Left kidney (tissue), 2 donors: ENCODE results near the gene IFT27. TPM values are rescaled to one million over a fixed set of nuclear protein-coding genes. Genes with fewer than 3 reads are reported as not detected.
"Not testable (repeated sequence)": the region's sequence is repeated elsewhere in the genome, so short reads cannot be mapped to it uniquely, and the experiment has no call there.

Experiments
- DNase-seq: peaks from one replicate; pipeline ENCODE4 v3.0.0-alpha.2; 2013
- polyA plus RNA-seq: library from polyadenylated mRNA; unstranded; fragments of 120-200 nt; gene quantifications from one replicate; pipeline ENCODE4 v1.2.1, GENCODE V29; 2013; ENCODE audit not compliant: insufficient read length

IFT27 gene
- polyA plus RNA-seq, 1 donor = 61.7 TPM

GRCh38 chr22:36745301-36745995 is 30.5 kb downstream of the IFT27 start:
- no peak for DNase-seq

GRCh38 chr22:36744791-36745190 is 31.1 kb downstream of the IFT27 start:
- DNase-seq = no peak

- DNase-seq = no peak
These were observed 31.5 kb downstream of the IFT27 start for GRCh38 chr22:36744413-36744765.

DNA sequence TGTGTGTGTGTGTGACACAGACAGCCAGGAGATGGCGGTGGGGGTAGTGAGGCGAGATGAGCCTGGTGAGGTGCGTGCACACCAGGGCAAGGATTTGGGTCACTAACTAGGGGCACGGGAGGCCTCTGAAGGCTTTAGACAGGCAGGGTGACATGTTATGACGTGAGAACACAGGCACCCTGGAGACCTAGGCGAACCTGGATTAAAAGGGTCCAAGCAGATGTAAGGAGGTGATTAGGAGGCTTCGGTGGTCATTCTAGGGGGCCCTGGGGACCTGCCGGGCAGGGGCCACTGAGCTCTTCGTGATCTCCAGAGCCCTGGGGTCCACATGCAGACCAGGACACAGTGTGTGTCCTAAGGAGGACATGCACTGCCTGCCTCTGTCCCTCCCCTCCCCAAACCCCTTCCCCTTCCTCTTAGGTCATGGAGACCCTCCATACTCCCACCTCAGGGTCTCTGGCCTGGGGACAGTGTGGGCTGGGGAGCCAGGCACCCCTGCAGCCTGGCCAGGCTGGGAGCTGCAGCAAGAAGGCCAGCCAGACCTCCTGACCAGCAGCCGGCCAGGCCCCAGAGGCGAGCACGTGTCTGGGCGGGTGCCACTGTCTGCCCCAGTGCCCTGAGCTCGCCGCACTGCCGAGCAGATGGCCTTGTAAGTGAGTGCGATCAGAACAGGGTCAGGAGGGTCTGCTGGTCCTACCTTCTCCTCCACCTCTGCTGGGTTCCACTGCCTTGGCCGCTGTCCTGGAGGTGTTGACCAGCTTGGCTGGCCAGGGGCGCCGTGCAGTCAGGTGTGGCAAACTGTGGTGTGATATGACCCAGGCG is 32.1 kb downstream of the IFT27 start:
- DNase-seq = no peak

DNA sequence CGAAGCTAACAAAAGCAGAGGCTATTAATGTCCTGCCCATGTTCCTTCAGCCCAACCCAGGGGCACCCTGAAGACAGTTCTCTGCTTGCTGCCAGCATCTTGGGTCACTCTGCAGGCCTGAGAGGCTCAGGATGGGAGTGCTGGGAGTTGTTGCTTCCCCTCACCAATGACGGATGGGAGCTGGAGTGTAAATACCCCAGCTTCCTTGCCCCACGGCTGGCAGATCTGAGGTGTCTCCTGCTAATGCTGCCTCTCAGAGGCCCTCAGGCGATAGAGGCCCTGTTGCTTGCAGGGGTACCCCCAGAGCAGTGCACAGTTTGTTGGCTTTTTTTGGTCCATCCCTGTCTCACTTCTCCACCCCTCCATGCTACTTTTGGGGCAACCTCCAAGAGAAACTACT is 32.9 kb downstream of the IFT27 start:
- DNase-seq = no peak

DNA sequence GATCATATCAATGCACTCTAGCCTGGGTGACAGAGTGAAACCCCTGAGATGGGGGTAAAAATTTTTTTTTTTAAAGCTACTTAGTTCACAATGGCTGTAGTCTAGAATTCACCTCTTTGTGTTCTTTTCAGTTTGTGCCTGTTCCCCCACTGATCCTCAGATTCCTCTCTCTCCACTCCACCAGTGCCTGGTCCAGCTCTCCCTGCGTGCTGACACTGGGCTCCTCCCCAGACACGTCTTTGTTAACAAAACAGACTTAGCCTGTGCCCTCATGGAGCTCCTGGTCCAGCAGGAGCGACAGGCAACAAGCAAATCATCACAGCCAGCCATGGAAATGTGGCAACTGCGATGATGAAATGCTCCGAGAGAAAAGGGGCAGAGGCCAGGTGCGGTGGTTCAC is 34.0 kb downstream of the IFT27 start:
- no peak for DNase-seq

DNA sequence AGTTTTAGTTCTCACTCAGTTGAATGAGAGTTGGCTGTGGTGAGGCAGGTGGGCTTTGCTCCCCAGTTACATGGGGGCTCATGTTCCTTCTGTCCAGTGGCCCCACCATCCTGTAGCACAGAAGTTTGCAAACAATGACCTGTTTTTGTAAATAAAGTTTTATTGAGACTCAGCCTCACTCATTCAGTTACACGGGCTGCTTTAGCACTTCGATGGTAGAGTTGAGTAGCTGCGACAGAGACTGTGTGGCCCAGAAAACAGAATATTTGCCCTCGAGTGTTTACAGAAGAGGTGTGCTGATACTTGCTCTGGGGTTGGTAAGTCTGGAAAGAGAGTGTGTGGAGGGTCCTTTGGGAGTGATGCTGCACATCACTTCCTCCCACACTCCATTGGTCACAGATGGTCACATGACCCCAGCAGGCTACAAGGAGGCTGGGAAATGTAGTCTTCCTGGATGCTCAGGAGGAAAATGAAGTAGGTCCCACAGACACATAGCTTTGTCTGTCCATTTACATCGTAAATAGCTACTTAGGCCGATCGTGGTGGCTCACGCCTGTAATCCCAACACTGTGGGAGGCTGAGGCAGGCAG is 34.6 kb downstream of the IFT27 start:
- DNase-seq = no peak

- no peak for DNase-seq
These were observed 35.2 kb downstream of the IFT27 start for GRCh38 chr22:36740716-36741115.

GRCh38 chr22:36739185-36739584 is 36.7 kb downstream of the IFT27 start:
- DNase-seq = no peak

GRCh38 chr22:36738416-36739020 is 37.4 kb downstream of the IFT27 start:
- no peak for DNase-seq

DNA sequence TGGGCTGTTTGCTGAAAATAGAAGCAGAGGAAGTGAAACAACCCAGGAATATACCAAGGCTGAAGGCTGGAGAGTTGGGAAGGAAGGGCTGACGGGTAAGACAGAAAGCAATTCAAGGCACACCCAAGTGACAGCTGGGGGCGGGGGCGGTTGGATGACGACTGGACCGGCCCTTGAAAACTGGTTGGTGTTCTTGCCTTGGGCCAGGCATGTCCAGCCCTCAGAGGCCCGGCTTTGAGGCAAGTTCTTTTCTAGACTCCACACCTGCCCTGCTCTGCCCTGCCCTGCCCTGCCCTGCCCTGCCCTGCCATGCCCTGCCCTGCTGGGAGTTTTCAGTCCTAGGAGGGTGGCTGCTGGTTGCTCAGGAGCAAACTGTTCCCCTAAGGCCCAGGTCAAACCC is 38.1 kb downstream of the IFT27 start:
- DNase-seq = no peak

DNA sequence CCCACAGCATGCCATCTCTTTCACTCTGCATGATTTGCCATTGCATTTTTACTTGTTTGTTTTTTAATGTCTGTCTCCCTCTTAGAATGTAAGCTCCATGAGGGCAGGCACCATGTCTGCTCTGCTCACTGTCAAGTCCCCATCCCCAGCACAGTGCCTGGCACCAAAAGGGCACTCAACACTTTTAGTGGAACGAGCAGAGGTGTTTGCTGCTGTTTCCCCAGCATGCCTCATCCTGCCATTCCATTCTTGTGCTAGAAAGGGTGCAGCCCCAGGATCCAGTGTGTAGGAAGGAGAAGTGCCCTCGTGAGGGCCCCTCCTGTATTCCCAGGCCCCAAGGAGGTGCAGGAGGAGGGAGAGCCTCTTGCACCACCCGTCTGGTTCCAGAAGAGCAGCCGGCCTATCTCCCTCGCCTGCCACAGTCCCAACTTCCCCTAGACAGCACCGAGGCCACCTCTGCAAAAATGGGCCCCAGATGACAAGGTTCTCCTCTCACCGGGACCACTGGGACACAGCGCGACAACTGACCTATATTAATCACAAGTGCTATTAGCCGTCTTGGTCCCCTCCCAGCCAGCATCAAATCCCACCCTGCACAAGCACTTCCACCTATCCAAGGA is 39.1 kb downstream of the IFT27 start:
- no peak for DNase-seq

- DNase-seq = no peak
These were observed 41.5 kb downstream of the IFT27 start for GRCh38 chr22:36734171-36735058.

GRCh38 chr22:36733271-36733670 is 42.6 kb downstream of the IFT27 start:
- no peak for DNase-seq

DNA sequence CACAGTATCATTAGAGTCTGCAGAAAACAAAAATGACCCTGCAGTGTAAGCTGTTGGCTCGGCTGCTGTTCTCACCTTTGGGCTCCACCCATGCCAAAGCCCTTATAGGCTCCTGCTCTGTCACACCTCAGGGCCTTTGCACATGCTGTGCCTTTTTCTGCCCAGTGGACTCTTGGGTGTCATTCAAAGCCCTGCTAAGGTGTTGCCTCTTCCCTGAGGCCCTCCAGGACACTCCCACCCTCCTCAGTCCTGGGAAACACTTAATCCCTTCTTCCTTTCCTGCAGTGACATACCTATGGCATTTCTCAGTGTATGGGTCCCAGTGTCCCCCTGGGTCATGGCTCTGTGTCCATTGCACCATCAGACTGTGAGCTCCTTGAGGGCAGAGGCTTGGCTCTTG is 43.3 kb downstream of the IFT27 start:
- no peak for DNase-seq

DNA sequence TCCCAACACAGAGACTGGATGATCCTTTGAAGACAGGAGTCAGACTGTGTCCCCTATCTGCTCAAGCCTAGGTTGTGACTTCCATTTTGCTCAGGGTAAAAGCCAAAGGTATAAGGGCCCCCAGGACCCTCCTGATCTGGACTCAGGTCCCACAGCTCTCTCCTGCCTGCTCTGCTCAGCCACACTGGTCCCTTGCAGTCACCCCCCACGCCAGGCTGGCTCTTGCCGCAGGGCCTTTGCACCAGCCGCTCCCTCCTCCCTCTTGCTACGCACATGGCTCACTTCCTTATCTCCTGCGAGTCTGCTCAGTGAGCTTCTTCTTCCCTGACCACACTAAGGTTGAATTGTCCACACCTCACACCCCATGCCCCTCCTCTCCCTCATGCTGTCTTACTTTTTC is 44.0 kb downstream of the IFT27 start:
- no peak for DNase-seq

- not testable (repeated sequence) for DNase-seq
These were observed 44.6 kb downstream of the IFT27 start for GRCh38 chr22:36731321-36731720.

GRCh38 chr22:36730176-36730858 is 45.6 kb downstream of the IFT27 start:
- DNase-seq = no peak

DNA sequence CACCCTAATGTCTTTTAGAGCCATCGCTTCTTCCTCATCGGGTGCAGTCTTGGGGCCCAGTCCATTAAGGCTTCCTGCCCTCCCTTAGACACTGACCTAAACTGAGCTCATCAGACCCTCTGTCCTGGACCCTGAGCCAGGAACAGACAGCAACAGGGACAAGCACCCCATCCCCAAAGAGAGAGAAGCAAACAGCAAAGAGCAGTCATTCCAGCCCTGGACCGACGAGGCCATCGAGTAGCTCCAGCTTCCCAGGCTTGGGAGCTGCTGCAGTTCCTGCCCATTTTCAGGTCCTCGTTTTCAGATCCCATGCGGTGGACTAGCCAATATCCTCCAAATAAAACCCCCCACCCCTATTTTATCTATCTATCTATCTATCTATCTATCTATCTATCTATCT is 46.6 kb downstream of the IFT27 start:
- no peak for DNase-seq

DNA sequence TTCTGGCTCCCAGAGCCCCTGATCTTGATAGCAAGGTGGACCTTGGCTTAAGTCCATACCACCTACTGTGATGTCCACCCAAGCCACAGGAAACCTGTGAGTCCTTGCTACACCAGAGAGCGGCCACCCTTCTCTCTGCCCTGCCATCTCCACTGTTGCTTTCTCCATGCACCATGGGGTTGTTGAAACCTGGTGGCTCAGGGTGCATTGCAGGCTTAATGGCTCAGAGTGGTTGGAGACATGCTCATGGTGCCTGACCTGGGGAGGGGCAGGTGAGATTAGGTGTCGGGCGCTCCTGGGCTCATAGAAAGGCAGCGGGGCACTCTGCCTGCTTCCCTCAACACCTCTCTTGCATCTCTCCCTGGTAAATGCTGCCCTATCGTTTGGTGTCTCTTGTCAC is 47.4 kb downstream of the IFT27 start:
- DNase-seq = no peak

GRCh38 chr22:36727927-36728488 is 47.9 kb downstream of the IFT27 start:
- DNase-seq = no peak
